ENCODE data around the gene ZSWIM1. TPM values are rescaled to one million over a fixed set of nuclear protein-coding genes. Genes with fewer than 3 reads are reported as not detected.
"Not testable (repeated sequence)": the region's sequence is repeated elsewhere in the genome, so short reads cannot be mapped to it uniquely, and the experiment has no call there.

ZSWIM1 gene
- total and polyA plus RNA-seq, 2 of the 8 experiments (the other 6 are each of a cell fraction or from before 2014, with no cell fraction given) = 14.1 to 15.6 TPM

DNA sequence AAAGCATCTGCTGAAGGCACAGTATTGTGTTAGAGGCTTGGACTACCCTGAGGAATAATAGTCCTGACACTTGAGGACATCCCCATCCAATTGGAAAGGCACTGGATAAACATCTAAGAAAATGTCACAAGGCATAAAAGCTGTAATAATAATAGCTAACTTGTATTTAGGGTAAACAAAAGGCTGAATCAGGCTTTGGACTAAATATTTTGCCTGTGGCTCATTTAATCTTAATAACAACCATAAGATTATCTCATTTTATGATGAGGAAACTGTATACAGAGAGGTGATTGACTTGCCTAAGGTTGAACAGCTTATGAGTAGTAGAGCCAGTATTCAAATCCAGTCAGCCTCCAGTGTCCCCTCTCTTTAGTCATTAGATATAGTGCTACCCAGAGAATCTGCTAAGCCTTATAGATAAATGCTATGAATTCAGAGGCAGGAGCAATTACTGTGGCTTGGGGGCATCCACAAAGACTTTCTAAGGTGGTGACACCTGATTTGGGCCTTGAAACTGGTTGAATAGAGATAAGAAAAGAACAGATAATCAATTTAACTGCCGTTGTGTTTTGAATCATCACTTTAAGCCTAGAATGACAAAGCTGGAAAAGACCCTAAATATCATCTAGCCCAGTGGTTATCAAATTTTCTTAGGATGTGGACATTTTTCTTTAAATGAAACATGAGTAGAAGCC is 7.5 kb upstream of the ZSWIM1 start (continued):
- TF ChIP-seq, protein P1, sequence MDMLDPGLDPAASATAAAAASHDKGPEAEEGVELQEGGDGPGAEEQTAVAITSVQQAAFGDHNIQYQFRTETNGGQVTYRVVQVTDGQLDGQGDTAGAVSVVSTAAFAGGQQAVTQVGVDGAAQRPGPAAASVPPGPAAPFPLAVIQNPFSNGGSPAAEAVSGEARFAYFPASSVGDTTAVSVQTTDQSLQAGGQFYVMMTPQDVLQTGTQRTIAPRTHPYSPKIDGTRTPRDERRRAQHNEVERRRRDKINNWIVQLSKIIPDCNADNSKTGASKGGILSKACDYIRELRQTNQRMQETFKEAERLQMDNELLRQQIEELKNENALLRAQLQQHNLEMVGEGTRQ (IDR thresholded peaks at IDR 0.05; ENCODE audit: low read length) = no peak

DNA sequence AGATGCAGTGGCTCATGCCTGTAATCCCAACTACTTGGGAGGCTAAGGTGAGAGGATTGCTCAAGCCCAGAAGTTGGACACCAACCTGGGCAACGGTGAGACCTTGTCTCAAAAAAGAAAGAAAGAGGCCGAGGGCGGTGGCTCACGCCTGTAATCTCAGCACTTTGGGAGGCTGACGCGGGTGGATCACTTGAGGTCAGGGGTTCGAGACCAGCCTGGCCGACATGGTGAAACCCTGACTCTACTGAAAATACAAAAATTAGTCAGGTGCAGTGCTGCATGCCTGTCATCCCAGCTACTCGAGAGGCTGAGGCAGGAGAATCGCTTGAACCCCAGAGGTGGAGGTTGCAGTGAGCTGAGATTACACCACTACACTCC is 6.9 kb upstream of the ZSWIM1 start:
- H2BK15ac ChIP-seq (ENCODE audit: low read length); H2BK12ac ChIP-seq (ENCODE audit: low read depth, low read length); H3K4me1 ChIP-seq (replicated peaks in 1 of 4; ENCODE audit: control insufficient read depth in 3 of 4, insufficient read depth in 4 of 4, low read length in 3 of 4); H3K4me2 ChIP-seq (ENCODE audit: insufficient read depth in 1 of 2, low read depth in 2 of 2, low read length in 2 of 2); H2AK5ac ChIP-seq (ENCODE audit: low read depth, low read length); H3K23ac ChIP-seq (ENCODE audit: insufficient read length); H4K91ac ChIP-seq (replicated peaks; ENCODE audit: insufficient read length, low read length); H4K5ac ChIP-seq (ENCODE audit: insufficient read length, low read depth, low read length); H3K4ac ChIP-seq (replicated peaks; ENCODE audit: insufficient read length, low read depth, low read length); H3K79me2 ChIP-seq (ENCODE audit: control insufficient read depth in 1 of 2, insufficient read depth in 2 of 2, low read length in 2 of 2); H3K79me1 ChIP-seq (ENCODE audit: low read depth, low read length); H2BK20ac ChIP-seq (ENCODE audit: low read length); H3K27ac ChIP-seq (ENCODE audit: low read depth, low read length); H3K36me3 ChIP-seq (ENCODE audit: control insufficient read depth in 2 of 4, insufficient read depth in 4 of 4, low read length in 3 of 4); H3K18ac ChIP-seq (ENCODE audit: extremely low read depth, low read length); H2BK120ac ChIP-seq (replicated peaks; ENCODE audit: low read depth, low read length); H3K56ac ChIP-seq (replicated peaks; ENCODE audit: insufficient read length, low read depth, low read length); DNase-seq (ENCODE audit: low read depth in 1 of 2, low spot score in 2 of 2); H3K4me3 ChIP-seq (ENCODE audit: extremely low read depth in 1 of 4, insufficient read depth in 2 of 4, low read depth in 3 of 4, low read length in 4 of 4); H3K9me3 ChIP-seq (ENCODE audit: insufficient read depth in 2 of 2, low read depth in 1 of 2, low read length in 1 of 2); H2BK5ac ChIP-seq (ENCODE audit: low read depth, low read length); H2AFZ ChIP-seq (ENCODE audit: low read length); H3K9ac ChIP-seq (replicated peaks in 1 of 4; ENCODE audit: extremely low read depth in 1 of 4, low read depth in 3 of 4, low read length in 3 of 4); H3K14ac ChIP-seq (ENCODE audit: insufficient read length); FAIRE-seq; H4K20me1 ChIP-seq (replicated peaks in 1 of 2; ENCODE audit: control insufficient read depth in 1 of 2, insufficient read depth in 2 of 2, low read length in 2 of 2); H4K8ac ChIP-seq (ENCODE audit: extremely low read depth, insufficient read depth, low read length); H3K27me3 ChIP-seq (replicated peaks in 1 of 4; ENCODE audit: control insufficient read depth in 3 of 4, extremely low read depth in 1 of 4, insufficient read depth in 3 of 4, low read length in 3 of 4); H3K23me2 ChIP-seq (ENCODE audit: low read depth, low read length): not testable (repeated sequence)
- ChIA-PET POLR2A (ENCODE audit: partially characterized antibody) (interaction anchor here (0.8 to 8.1 kb wide), 9 partner anchors 8 to 61 kb away, joined by 3 to 39 read pairs (median 4); partner anchors contain the start of genes ACOT8, NEURL2, UBE2C and ZSWIM1), CTCF (ENCODE audit: partially characterized antibody) (interaction anchor here (0.7 to 1.8 kb wide), 4 partner anchors 16 to 95 kb away, joined by 3 to 5 read pairs (median 4); no protein-coding TSS in a partner anchor)
- 95% methylated on average over 10 of the region's 10 CpGs; no CpG with 5 or more reads in 1 of the 2 experiments for WGBS, 2 experiments (ENCODE audit: extremely low coverage in 1 of 2, insufficient coverage in 1 of 2, insufficient read length in 1 of 2, insufficient replicate concordance in 2 of 2, low coverage in 1 of 2, low lambda C conversion rate in 2 of 2, missing lambda C conversion rate in 1 of 2)

Measured in H1 (cell line).